WERI-Rb-1 (cell line): ENCODE measurements around the gene RPL39L.

Experiments used
- DNase-seq: peaks from one replicate; pipeline ENCODE4 v3.0.0-alpha.2; 2020
- H3K27ac ChIP-seq: fragments of 250-450 bp; sonication (Bioruptor Pico); 2 replicates; pipeline ENCODE4 v1.5.1; 2020; ENCODE audit warnings: mild to moderate bottlenecking, moderate library complexity
- H3K27me3 ChIP-seq: fragments of 250-450 bp; sonication (Bioruptor Pico); 2 replicates; pipeline ENCODE4 v1.5.1; 2021; ENCODE audit warnings: mild to moderate bottlenecking, low read depth, moderate library complexity; ENCODE audit not compliant: insufficient read depth, severe bottlenecking
- H3K36me3 ChIP-seq: fragments of 250-450 bp; sonication (Bioruptor Pico); 2 replicates; pipeline ENCODE4 v1.5.1; 2020; ENCODE audit warnings: mild to moderate bottlenecking, moderate library complexity
- H3K4me3 ChIP-seq: 2 replicates; pipeline ENCODE4 v1.5.1; 2011; ENCODE audit warnings: low read depth, mild to moderate bottlenecking, control low read depth, low read length
- H3K9me3 ChIP-seq: fragments of 250-450 bp; sonication (Bioruptor Pico); 2 replicates; pipeline ENCODE4 v1.5.1; 2021; ENCODE audit warnings: mild to moderate bottlenecking, moderate library complexity; ENCODE audit not compliant: severe bottlenecking
- TF ChIP-seq, protein P1 (sequence below): IDR thresholded peaks from 2 replicates; pipeline ENCODE4 v1.5.1; 2011; ENCODE audit warnings: low read depth, mild to moderate bottlenecking, control low read depth, inconsistent platforms, low read length

The RPL39L gene

DNA sequence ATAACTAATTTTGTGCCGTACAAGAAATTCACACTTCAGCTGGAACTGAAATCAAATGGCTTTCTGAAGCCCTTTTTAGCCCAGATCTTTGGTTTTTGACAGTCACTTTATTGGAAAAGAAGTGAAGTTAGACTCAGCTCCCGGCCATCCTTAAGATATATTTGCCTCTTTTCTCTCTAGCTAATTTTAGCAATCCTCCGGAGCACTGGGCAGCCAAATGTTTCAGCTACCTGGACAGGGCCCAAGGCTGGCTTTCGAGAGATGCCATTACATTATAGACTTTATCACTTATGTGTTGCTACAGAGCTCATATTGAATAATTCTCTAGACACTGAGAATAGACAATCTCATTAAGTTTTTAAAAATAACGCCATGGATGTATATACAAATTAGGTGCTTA, 28.5 kb upstream of the RPL39L start:
- Histone ChIP-seq H3K9me3 (no peaks in the 10 kb centered on the region), H3K36me3 (no peaks in the 10 kb centered on the region), H3K4me3 (no peak overlapping the region), H3K27me3 (no peaks in the 10 kb centered on the region), H3K27ac (no peak overlapping the region)
- no peak for DNase-seq
- TF ChIP-seq, protein P1, sequence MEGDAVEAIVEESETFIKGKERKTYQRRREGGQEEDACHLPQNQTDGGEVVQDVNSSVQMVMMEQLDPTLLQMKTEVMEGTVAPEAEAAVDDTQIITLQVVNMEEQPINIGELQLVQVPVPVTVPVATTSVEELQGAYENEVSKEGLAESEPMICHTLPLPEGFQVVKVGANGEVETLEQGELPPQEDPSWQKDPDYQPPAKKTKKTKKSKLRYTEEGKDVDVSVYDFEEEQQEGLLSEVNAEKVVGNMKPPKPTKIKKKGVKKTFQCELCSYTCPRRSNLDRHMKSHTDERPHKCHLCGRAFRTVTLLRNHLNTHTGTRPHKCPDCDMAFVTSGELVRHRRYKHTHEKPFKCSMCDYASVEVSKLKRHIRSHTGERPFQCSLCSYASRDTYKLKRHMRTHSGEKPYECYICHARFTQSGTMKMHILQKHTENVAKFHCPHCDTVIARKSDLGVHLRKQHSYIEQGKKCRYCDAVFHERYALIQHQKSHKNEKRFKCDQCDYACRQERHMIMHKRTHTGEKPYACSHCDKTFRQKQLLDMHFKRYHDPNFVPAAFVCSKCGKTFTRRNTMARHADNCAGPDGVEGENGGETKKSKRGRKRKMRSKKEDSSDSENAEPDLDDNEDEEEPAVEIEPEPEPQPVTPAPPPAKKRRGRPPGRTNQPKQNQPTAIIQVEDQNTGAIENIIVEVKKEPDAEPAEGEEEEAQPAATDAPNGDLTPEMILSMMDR, result no peak

DNA sequence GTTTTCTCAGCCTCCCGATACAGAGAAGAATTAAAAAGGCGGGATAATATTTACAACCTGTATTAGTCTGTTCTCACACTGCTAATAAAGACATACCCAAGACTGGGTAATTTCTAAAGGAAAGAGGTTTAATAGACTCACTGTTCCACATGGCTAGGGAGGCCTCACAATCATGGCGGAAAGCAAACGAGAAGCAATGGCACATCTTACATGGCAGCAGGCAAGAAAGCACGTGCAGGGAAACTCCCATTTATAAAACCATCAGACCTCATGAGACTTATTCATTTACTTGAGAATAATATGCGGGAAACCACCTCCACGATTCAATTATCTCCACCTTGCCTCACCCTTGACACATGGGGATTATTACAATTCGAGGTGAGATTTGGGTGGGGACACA, 27.5 kb upstream of the RPL39L start:
- H3K27ac ChIP-seq, result no peak overlapping the region
- H3K27me3 ChIP-seq, result no peaks in the 10 kb centered on the region

GRCh38 chr3:187165144-187165543, 25.8 kb upstream of the RPL39L start:
- Histone ChIP-seq H3K4me3 (no peak overlapping the region), H3K27me3 (no peaks in the 10 kb centered on the region), H3K36me3 (no peaks in the 10 kb centered on the region), H3K9me3 (no peaks in the 10 kb centered on the region), H3K27ac (no peak overlapping the region)
- DNase-seq, result peak; percentile 30
- TF ChIP-seq, protein P1, result peak; percentile 45

More for the DNA sequence above, 27.5 kb upstream of the RPL39L start:
- no peaks in the 10 kb centered on the region for H3K36me3 ChIP-seq
- TF ChIP-seq, protein P1, result no peak
- no peaks in the 10 kb centered on the region for H3K9me3 ChIP-seq
- H3K4me3 ChIP-seq, result no peak overlapping the region
- DNase-seq, result no peak

GRCh38 chr3:187162265-187162953, 23.1 kb upstream of the RPL39L start:
- no peaks in the 10 kb centered on the region for H3K36me3 ChIP-seq
- no peak overlapping the region for H3K4me3 ChIP-seq
- TF ChIP-seq, protein P1, result no peak
- H3K27ac ChIP-seq, result no peak overlapping the region
- no peaks in the 10 kb centered on the region for H3K9me3 ChIP-seq
- H3K27me3 ChIP-seq, result no peaks in the 10 kb centered on the region
- no peak for DNase-seq

DNA sequence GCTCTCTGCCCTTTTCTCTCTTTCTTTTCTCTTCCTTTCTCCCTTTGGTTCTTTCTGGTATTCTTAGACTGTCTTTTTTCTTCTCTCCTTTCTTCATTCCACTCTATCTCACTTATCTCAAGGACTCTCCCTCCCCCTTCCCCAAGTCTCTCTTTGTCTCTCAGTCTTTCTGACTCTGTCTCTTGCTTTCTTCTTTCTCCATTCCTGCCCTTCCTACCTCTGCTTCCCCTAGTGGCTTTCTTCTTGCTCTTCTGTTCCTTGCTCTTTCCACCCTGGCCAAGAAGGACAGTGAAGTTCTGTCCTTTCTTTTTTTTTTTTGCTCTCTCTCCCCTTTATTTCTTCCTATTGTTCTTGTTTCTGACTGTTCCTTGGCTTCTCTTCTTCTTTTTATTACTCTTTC, 22.3 kb upstream of the RPL39L start:
- TF ChIP-seq, protein P1, result no peak
- no peaks in the 10 kb centered on the region for H3K9me3 ChIP-seq
- H3K36me3 ChIP-seq, result no peaks in the 10 kb centered on the region
- no peaks in the 10 kb centered on the region for H3K27me3 ChIP-seq
- DNase-seq, result no peak
- H3K4me3 ChIP-seq, result no peak overlapping the region
- no peak overlapping the region for H3K27ac ChIP-seq

- DNase-seq, result peak; percentile 45
- Histone ChIP-seq H3K36me3 (no peaks in the 10 kb centered on the region), H3K27ac (no peak overlapping the region), H3K27me3 (no peaks in the 10 kb centered on the region), H3K9me3 (peaks cover 4% of the 10 kb centered on the region), H3K4me3 (no peak overlapping the region)
- TF ChIP-seq, protein P1, result peak; percentile 48
These were observed 11.3 kb upstream of the RPL39L start for GRCh38 chr3:187150599-187150998.
